Measurements from ENCODE around the gene HDAC6. TPM values are rescaled to one million over a fixed set of nuclear protein-coding genes. Genes with fewer than 3 reads are reported as not detected.

HDAC6 gene
- total RNA-seq, 3 donors from 2014 or later (not counting 1 experiment from before 2014, with no cell fraction given), result 97.4 to 118 (median 101) TPM

DNA sequence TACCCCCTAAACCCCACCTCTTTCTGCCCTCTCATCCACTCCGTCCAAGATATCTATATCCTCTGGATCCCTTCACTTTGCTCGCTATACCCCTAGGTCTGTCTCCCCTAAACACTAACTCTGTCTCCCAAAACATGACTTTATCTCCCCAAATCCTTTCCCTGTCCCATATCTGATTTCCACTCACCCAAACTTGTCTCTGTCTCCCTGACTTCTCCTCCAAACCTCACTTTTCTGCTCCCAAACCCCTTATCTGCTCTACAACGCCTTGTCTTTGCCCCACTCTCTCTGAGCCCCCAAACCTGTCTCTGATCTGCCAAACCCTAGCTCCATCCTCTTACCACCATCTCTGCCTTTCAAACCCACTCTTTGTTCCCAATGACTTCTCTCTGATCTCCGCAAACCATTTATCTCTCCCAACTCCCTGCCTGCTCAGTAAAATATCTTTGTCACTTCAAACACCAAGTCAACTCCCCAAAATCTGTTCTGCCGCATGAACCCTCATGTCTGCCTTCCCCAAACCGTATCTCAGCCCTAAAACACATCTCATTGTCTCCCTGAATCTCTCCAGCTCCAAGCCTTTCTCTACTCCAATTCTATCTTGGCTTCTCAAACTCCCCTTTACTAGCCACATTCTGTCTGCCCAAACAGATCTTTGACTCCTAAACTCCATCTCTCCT is 14.9 kb upstream of the HDAC6 start:
- no peak overlapping the region for H3K27ac Mint-ChIP-seq
- Histone ChIP-seq H3K27me3 (ENCODE audit: control insufficient read depth, insufficient read depth, low read length) (no peaks in the 10 kb centered on the region), H3K27ac (ENCODE audit: low read length) (no peak overlapping the region), H3K4me1 (ENCODE audit: control insufficient read depth, insufficient read depth, low read length) (peaks cover 8% of the 10 kb centered on the region), H3K9me3 (ENCODE audit: control insufficient read depth, insufficient read depth, low read length) (no peaks in the 10 kb centered on the region), H3K4me3 (ENCODE audit: low read length) (no peak overlapping the region), H3K36me3 (ENCODE audit: control insufficient read depth, insufficient read depth, low read length) (no peaks in the 10 kb centered on the region)
- H3K36me3 Mint-ChIP-seq, result no peaks in the 10 kb centered on the region
- 93% methylated on average over 6 of the region's 6 CpGs for WGBS (ENCODE audit: insufficient coverage)
- no peaks in the 10 kb centered on the region for H3K9me3 Mint-ChIP-seq
- H3K4me3 Mint-ChIP-seq, result no peak overlapping the region
- TF ChIP-seq, protein P1, sequence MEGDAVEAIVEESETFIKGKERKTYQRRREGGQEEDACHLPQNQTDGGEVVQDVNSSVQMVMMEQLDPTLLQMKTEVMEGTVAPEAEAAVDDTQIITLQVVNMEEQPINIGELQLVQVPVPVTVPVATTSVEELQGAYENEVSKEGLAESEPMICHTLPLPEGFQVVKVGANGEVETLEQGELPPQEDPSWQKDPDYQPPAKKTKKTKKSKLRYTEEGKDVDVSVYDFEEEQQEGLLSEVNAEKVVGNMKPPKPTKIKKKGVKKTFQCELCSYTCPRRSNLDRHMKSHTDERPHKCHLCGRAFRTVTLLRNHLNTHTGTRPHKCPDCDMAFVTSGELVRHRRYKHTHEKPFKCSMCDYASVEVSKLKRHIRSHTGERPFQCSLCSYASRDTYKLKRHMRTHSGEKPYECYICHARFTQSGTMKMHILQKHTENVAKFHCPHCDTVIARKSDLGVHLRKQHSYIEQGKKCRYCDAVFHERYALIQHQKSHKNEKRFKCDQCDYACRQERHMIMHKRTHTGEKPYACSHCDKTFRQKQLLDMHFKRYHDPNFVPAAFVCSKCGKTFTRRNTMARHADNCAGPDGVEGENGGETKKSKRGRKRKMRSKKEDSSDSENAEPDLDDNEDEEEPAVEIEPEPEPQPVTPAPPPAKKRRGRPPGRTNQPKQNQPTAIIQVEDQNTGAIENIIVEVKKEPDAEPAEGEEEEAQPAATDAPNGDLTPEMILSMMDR (IDR thresholded peaks at IDR 0.05), result no peak
- intact Hi-C loops (cut with micrococcal nuclease), result no loop called here
- H3K4me1 Mint-ChIP-seq, result peaks cover 0 to 24% of the 10 kb centered on the region in 2 donors
- DNase-seq, result no peak
- no peak for ATAC-seq
- H3K27me3 Mint-ChIP-seq (ENCODE audit: low read depth in 2 of 2), result peaks cover 0 to 9% of the 10 kb centered on the region in 2 donors

DNA sequence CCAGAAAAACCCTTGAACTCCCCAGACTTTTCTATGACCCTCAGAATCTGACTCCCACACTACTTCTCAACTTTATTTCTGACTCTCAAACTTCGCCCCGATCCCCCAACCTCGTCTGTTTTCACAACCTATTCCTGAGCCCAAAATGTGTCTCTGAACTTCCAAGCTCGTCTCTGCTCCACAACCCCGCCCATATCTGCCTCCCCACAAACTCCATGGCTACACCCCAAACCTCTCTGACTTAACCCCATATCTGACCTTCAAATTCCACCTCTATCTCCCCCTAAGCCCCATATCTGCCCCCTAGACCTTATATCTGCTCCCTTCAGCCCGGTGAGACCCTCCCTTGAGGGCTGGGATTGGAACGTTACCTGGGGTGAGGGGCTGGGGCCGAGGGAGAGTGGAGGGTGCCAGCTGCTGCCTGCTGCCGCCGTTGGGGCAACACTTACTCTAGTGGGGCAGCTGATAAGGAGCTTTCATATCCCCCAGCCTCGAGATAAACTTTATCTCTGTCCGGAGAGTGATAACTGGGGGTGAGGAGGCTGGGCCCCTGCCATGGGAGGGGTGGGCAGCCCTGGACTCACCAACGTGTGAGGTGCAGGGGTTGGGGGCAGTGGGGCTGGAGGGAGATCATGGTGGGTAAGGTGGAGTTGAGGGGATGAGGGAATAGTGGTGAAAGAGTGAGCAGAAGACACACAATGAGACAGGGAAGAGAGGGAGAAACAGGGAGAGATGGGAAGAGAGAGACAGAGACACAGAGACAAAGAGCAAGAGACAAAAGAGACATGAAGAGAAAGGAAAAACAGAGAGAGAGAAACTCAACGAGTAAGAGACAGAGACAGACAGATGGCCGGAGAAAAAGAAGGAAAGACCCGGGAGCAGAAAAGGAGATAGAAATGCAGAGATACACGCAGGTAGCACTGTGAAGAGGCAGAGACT is 14.1 kb upstream of the HDAC6 start:
- TF ChIP-seq, protein P1 (IDR thresholded peaks at IDR 0.05), result no peak
- Mint-ChIP-seq H3K4me3 (no peak overlapping the region), H3K9me3 (no peaks in the 10 kb centered on the region), H3K27ac (no peak overlapping the region), H3K4me1 (peaks cover 0 to 24% of the 10 kb centered on the region in 2 donors), H3K36me3 (no peaks in the 10 kb centered on the region), H3K27me3 (ENCODE audit: low read depth in 2 of 2) (peaks cover 0 to 9% of the 10 kb centered on the region in 2 donors)
- ATAC-seq (no peak), DNase-seq (no peak)
- Histone ChIP-seq H3K27ac (ENCODE audit: low read length) (no peak overlapping the region), H3K4me3 (ENCODE audit: low read length) (no peak overlapping the region), H3K27me3 (ENCODE audit: control insufficient read depth, insufficient read depth, low read length) (no peaks in the 10 kb centered on the region), H3K4me1 (ENCODE audit: control insufficient read depth, insufficient read depth, low read length) (peaks cover 8% of the 10 kb centered on the region), H3K36me3 (ENCODE audit: control insufficient read depth, insufficient read depth, low read length) (no peaks in the 10 kb centered on the region), H3K9me3 (ENCODE audit: control insufficient read depth, insufficient read depth, low read length) (no peaks in the 10 kb centered on the region)
- intact Hi-C loops (cut with micrococcal nuclease), result no loop called here
- WGBS (ENCODE audit: insufficient coverage), result 75% methylated on average over 15 of the region's 17 CpGs

DNA sequence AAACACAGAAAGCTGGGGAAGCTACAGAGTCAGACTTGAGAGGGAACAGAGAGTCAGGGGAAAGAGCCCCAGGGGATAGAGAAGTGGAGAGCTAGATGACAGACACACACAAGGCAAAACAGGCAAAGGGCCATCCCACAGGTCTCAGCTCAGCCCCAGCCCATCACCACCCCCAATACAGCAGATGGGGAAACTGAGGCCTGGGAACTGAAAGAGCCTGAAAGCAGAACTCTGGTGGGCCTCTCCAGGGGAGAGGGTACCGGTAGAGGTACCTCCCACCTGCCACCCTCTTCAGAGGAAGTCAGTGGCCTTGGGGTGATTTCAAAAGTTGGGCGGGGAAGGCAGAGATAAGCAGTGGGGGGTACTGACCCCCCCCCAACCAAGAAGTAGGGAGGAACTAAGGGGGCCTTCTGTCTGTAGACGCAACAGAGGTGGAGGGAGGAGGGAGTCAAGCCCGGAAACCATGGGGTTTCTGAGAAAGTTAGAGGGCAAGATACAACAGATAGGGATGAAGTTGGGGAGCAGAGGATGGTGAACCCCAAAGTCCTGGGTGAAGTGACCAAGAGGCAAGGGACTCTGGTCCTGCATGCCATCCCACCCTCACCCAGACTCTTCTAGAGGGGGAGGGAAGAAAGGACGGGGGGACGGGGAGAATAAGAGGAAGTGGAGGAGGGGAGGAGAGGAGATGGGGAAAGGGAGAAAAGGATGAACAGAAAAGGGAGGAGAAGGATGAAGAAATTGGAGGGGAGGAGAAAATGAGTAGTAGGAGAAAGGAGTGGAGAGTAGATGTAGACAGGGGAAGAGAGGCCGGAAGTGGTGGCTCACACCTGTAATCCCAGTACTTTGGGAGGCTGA is 12.3 kb upstream of the HDAC6 start:
- Mint-ChIP-seq H3K27ac (peak overlapping the region in 1 of 2 donors; percentile 59), H3K4me3 (no peak overlapping the region), H3K27me3 (ENCODE audit: low read depth in 2 of 2) (peaks cover 0 to 9% of the 10 kb centered on the region in 2 donors), H3K4me1 (peaks cover 0 to 24% of the 10 kb centered on the region in 2 donors), H3K9me3 (no peaks in the 10 kb centered on the region), H3K36me3 (no peaks in the 10 kb centered on the region)
- H3K4me3 ChIP-seq (ENCODE audit: low read length), result no peak overlapping the region
- no peaks in the 10 kb centered on the region for H3K9me3 ChIP-seq (ENCODE audit: control insufficient read depth, insufficient read depth, low read length)
- H3K27me3 ChIP-seq (ENCODE audit: control insufficient read depth, insufficient read depth, low read length), result no peaks in the 10 kb centered on the region
- H3K27ac ChIP-seq (ENCODE audit: low read length), result no peak overlapping the region
- TF ChIP-seq, protein P1 (IDR thresholded peaks at IDR 0.05), result no peak
- H3K36me3 ChIP-seq (ENCODE audit: control insufficient read depth, insufficient read depth, low read length), result no peaks in the 10 kb centered on the region
- intact Hi-C loops (cut with micrococcal nuclease), result no loop called here
- peaks cover 8% of the 10 kb centered on the region for H3K4me1 ChIP-seq (ENCODE audit: control insufficient read depth, insufficient read depth, low read length)
- WGBS (ENCODE audit: insufficient coverage), result 3% methylated on average over 4 of the region's 7 CpGs
- DNase-seq, result no peak
- peak in 2 of 3 donors; percentile 10 to 79 for ATAC-seq

Data from natural killer cell (primary cell).